Measurements from ENCODE around the gene GAB1.

The GAB1 gene

GRCh38 chr4:143417679-143418403 is 81.2 kb downstream of the GAB1 start:
- ChIA-PET CTCF (interaction anchor here (0.8 to 5.5 kb wide), 9 partner anchors 9 to 43 kb away, joined by 3 to 42 read pairs (median 6); no protein-coding TSS in a partner anchor), POLR2A (interaction anchor here (1.0 to 1.1 kb wide), 2 partner anchors 41 to 60 kb away, joined by 4 read pairs; no protein-coding TSS in a partner anchor)
- DNase-seq (ENCODE audit: extremely low spot score): peak; percentile 50
- TF ChIP-seq CTCF (IDR thresholded peaks at IDR 0.05; ENCODE audit: control extremely low read depth, extremely low read depth, low read depth, missing control alignments): no peak

GRCh38 chr4:143420227-143420626 is 83.6 kb downstream of the GAB1 start:
- ChIA-PET POLR2A (no interaction called here), CTCF (interaction anchor here (0.9 to 5.5 kb wide), 7 partner anchors 10 to 53 kb away, joined by 3 to 42 read pairs (median 3); no protein-coding TSS in a partner anchor)
- DNase-seq (ENCODE audit: extremely low spot score): no peak
- TF ChIP-seq CTCF (IDR thresholded peaks at IDR 0.05; ENCODE audit: control extremely low read depth, extremely low read depth, low read depth, missing control alignments): no peak

GRCh38 chr4:143421609-143422008 is 84.9 kb downstream of the GAB1 start:
- ChIA-PET CTCF (interaction anchor here (1.2 to 5.5 kb wide), 2 partner anchors 11 to 19 kb away, joined by 3 to 42 read pairs; no protein-coding TSS in a partner anchor), POLR2A (interaction anchor here (0.7 kb wide), 1 partner anchor 85 kb away, joined by 3 read pairs; the partner anchor contains the start of gene GAB1)
- no peak for DNase-seq (ENCODE audit: extremely low spot score)
- no peak for TF ChIP-seq CTCF (IDR thresholded peaks at IDR 0.05; ENCODE audit: control extremely low read depth, extremely low read depth, low read depth, missing control alignments)

GRCh38 chr4:143424276-143424675 is 87.6 kb downstream of the GAB1 start:
- ChIA-PET POLR2A (no interaction called here), CTCF (interaction anchor here (1.1 to 1.7 kb wide), 3 partner anchors 9 to 21 kb away, joined by 3 to 5 read pairs (median 5); no protein-coding TSS in a partner anchor)
- DNase-seq (ENCODE audit: extremely low spot score): no peak
- no peak for TF ChIP-seq CTCF (IDR thresholded peaks at IDR 0.05; ENCODE audit: control extremely low read depth, extremely low read depth, low read depth, missing control alignments)

GRCh38 chr4:143431526-143432257 is 95.0 kb downstream of the GAB1 start:
- CTCF ChIA-PET: interaction anchor here (1.3 to 3.2 kb wide), 7 partner anchors 9 to 56 kb away, joined by 3 to 16 read pairs (median 5); no protein-coding TSS in a partner anchor

More at GRCh38 chr4:143431526-143432257, 95.0 kb downstream of the GAB1 start:
- no peak for DNase-seq (ENCODE audit: extremely low spot score)
- POLR2A ChIA-PET: no interaction called here
- TF ChIP-seq CTCF (IDR thresholded peaks at IDR 0.05; ENCODE audit: control extremely low read depth, extremely low read depth, low read depth, missing control alignments): no peak

Data from GM10248 (cell line).